ENCODE measurements around the gene SLC6A19.

SLC6A19 gene

GRCh38 chr5:1181451-1182359, 19.7 kb upstream of the SLC6A19 start:
- Mint-ChIP-seq H3K27ac (peak overlapping the region in 1 of 3 experiments; percentile 27), H3K4me3 (no peak overlapping the region), H3K36me3 (ENCODE audit: low read depth) (no peaks in the 10 kb centered on the region), H3K9me3 (no peaks in the 10 kb centered on the region), H3K27me3 (ENCODE audit: low read depth) (peaks cover 4% of the 10 kb centered on the region), H3K4me1 (peaks cover 15% of the 10 kb centered on the region)
- TF ChIP-seq CTCF (IDR thresholded peaks at IDR 0.05; ENCODE audit: unreplicated experiment in 3 of 3) = no peak

- no peaks in the 10 kb centered on the region for H3K9me3 Mint-ChIP-seq
- no peak overlapping the region for H3K4me3 Mint-ChIP-seq
- peaks cover 4% of the 10 kb centered on the region for H3K27me3 Mint-ChIP-seq (ENCODE audit: low read depth)
- peaks cover 15% of the 10 kb centered on the region for H3K4me1 Mint-ChIP-seq
- TF ChIP-seq CTCF (IDR thresholded peaks at IDR 0.05; ENCODE audit: unreplicated experiment in 3 of 3) = no peak
- H3K27ac Mint-ChIP-seq = peak overlapping the region in 1 of 3 experiments; percentile 91
- H3K36me3 Mint-ChIP-seq (ENCODE audit: low read depth) = no peaks in the 10 kb centered on the region
Observed at GRCh38 chr5:1182360-1182632, 19.1 kb upstream of the SLC6A19 start.

GRCh38 chr5:1182633-1183423, 18.6 kb upstream of the SLC6A19 start:
- Mint-ChIP-seq H3K9me3 (no peaks in the 10 kb centered on the region), H3K27me3 (ENCODE audit: low read depth) (peaks cover 4% of the 10 kb centered on the region), H3K4me1 (peaks cover 15% of the 10 kb centered on the region), H3K4me3 (peak overlapping the region in 2 of 3 experiments; percentile 16 to 17), H3K36me3 (ENCODE audit: low read depth) (no peaks in the 10 kb centered on the region), H3K27ac (peak overlapping the region; percentile 58 to 91 (median 80))
- TF ChIP-seq CTCF (IDR thresholded peaks at IDR 0.05; ENCODE audit: unreplicated experiment in 3 of 3) = no peak

DNA sequence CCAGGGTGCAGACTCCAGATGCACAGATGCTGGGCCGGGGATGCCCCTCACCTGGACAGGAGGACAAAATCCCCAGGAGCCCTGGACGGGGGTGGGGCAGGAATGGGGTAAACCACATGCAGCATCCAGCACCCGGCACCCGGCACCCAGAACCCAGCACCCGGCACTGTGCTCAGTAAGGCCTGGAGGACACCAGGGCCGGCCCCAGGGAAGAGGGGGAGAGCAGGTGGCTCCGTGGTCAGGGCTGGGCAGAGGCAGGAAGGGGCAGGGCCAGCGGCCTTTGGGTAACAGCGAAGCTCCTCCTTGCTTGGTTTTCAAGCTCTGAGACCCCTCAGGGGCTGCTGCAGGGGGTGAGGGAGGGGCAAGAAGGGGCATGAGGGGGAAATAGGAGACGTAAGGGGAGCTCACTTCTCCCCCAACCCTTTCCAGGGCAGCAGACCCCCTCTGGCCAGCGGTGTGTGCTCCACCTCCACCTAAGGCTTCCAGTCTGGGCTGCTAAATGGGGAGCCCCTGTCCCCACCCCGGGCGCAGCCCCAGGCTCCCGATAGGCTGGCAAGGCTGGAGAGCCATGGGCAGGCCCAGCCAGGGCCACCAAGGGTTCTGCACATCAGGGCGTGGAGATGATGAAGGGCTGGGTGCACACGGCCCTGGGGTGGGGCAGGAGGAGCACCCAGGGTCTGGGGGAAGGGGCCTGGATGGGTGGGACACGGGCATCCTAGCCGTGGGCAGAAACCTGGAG, 17.8 kb upstream of the SLC6A19 start:
- peaks cover 4% of the 10 kb centered on the region for H3K27me3 Mint-ChIP-seq (ENCODE audit: low read depth)
- peak overlapping the region; percentile 58 to 91 (median 80) for H3K27ac Mint-ChIP-seq
- H3K4me3 Mint-ChIP-seq = no peak overlapping the region
- no peaks in the 10 kb centered on the region for H3K9me3 Mint-ChIP-seq
- H3K4me1 Mint-ChIP-seq = peaks cover 15% of the 10 kb centered on the region
- TF ChIP-seq CTCF (IDR thresholded peaks at IDR 0.05; ENCODE audit: unreplicated experiment in 3 of 3) = no peak
- H3K36me3 Mint-ChIP-seq (ENCODE audit: low read depth) = no peaks in the 10 kb centered on the region

GRCh38 chr5:1184163-1184470, 17.3 kb upstream of the SLC6A19 start:
- Mint-ChIP-seq H3K4me3 (no peak overlapping the region), H3K27me3 (ENCODE audit: low read depth) (peaks cover 9% of the 10 kb centered on the region), H3K9me3 (no peaks in the 10 kb centered on the region), H3K27ac (no peak overlapping the region), H3K4me1 (peaks cover 15% of the 10 kb centered on the region), H3K36me3 (ENCODE audit: low read depth) (no peaks in the 10 kb centered on the region)
- TF ChIP-seq CTCF (IDR thresholded peaks at IDR 0.05; ENCODE audit: unreplicated experiment in 3 of 3) = no peak

Measured in nephron (organoid).